Measurements from ENCODE around the gene LSM4. TPM values are rescaled to one million over a fixed set of nuclear protein-coding genes. Genes with fewer than 3 reads are reported as not detected.

LSM4 gene
- total and polyA plus RNA-seq, 2 of the 13 experiments (the other 11 are each of a cell fraction or from before 2014, with no cell fraction given) = 65.8 to 166 TPM

- TF ChIP-seq ZNF3 (CRISPR knock-in tag; IDR thresholded peaks at IDR 0.05) (no peak), PAX8 (CRISPR knock-in tag; IDR thresholded peaks at IDR 0.05; ENCODE audit: borderline replicate concordance) (no peak), ZNF317 (CRISPR knock-in tag; IDR thresholded peaks at IDR 0.05) (no peak), POLR2A (IDR thresholded peaks at IDR 0.05; ENCODE audit: insufficient read depth in 1 of 2, low read depth in 2 of 2, low read length in 2 of 2) (peak in 1 of 2 experiments; percentile 54; a peak in 2 of 4 replicates), ZNF276 (CRISPR knock-in tag; IDR thresholded peaks at IDR 0.05; ENCODE audit: low read depth) (0 out of 2 replicates have a peak, but pooled peaks have one; percentile 52), ZNF570 (CRISPR knock-in tag; IDR thresholded peaks at IDR 0.05; ENCODE audit: borderline replicate concordance) (no peak), ZNF160 (CRISPR knock-in tag; IDR thresholded peaks at IDR 0.05) (no peak), CTCF (CRISPR knock-in tag; IDR thresholded peaks at IDR 0.05) (0 out of 2 replicates have a peak, but pooled peaks have one; percentile 8), TAF1 (CRISPR knock-in tag; IDR thresholded peaks at IDR 0.05) (peak; percentile 11; the same call in 1 of the 2 replicates), ZNF607 (CRISPR knock-in tag; IDR thresholded peaks at IDR 0.05; ENCODE audit: borderline replicate concordance) (no peak), NR2F1 (CRISPR knock-in tag; IDR thresholded peaks at IDR 0.05) (peak; percentile 46 to 52; a peak in 1 of 4 replicates), ZNF547 (CRISPR knock-in tag; IDR thresholded peaks at IDR 0.05) (peak; percentile 54), POLR2AphosphoS5 (IDR thresholded peaks at IDR 0.05; ENCODE audit: low read depth, low read length) (no peak), RCOR2 (CRISPR knock-in tag; IDR thresholded peaks at IDR 0.05) (no peak), MIER3 (CRISPR knock-in tag; IDR thresholded peaks at IDR 0.05; ENCODE audit: borderline replicate concordance) (no peak), ZNF468 (CRISPR knock-in tag; IDR thresholded peaks at IDR 0.05) (no peak), AHR (CRISPR knock-in tag; IDR thresholded peaks at IDR 0.05) (0 out of 2 replicates have a peak, but pooled peaks have one; percentile 25), NFIC (IDR thresholded peaks at IDR 0.05; ENCODE audit: low read length) (no peak), DR1 (CRISPR knock-in tag; IDR thresholded peaks at IDR 0.05) (no peak), HES4 (CRISPR knock-in tag; IDR thresholded peaks at IDR 0.05; ENCODE audit: borderline replicate concordance) (no peak), ZNF691 (CRISPR knock-in tag; IDR thresholded peaks at IDR 0.05; ENCODE audit: borderline replicate concordance, low read depth) (peak; percentile 77; the same call in 1 of the 2 replicates), TCF7L2 (IDR thresholded peaks at IDR 0.05; ENCODE audit: low read depth, low read length) (no peak), SALL1 (CRISPR knock-in tag; IDR thresholded peaks at IDR 0.05) (peak; percentile 60; the same call in 1 of the 2 replicates), CENPX (CRISPR knock-in tag; IDR thresholded peaks at IDR 0.05) (no peak)
Measured at GRCh38 chr19:18317961-18318800, 4.7 kb downstream of the LSM4 start (continued).
